SK-N-SH treated with all-trans-retinoic acid at 6 μM for 48 hours (cell line): Measurements from ENCODE around the gene LHFPL3.

Experiments used
- GLIS3 ChIP-seq: fragments of 250-450 bp; sonication (Bioruptor Pico); IDR thresholded peaks from 2 replicates; pipeline ENCODE4 v1.5.0; 2020; ENCODE audit warnings: mild to moderate bottlenecking, moderate library complexity
- ZNF8 ChIP-seq: fragments of 450-650 bp; formaldehyde crosslinking; IDR thresholded peaks from 2 replicates; pipeline ENCODE4 v1.5.0; 2020; ENCODE audit warnings: mild to moderate bottlenecking, moderate library complexity

- no peak for TF ChIP-seq ZNF8
- no peak for TF ChIP-seq GLIS3
Measured at GRCh38 chr7:104950754-104951153, 622.4 kb downstream of the LHFPL3 start.
